ENCODE data around the gene G0S2. TPM values are rescaled to one million over a fixed set of nuclear protein-coding genes. Genes with fewer than 3 reads are reported as not detected.

G0S2 gene
- total RNA-seq, 2 donors from 2014 or later = 59.9 to 221 TPM

DNA sequence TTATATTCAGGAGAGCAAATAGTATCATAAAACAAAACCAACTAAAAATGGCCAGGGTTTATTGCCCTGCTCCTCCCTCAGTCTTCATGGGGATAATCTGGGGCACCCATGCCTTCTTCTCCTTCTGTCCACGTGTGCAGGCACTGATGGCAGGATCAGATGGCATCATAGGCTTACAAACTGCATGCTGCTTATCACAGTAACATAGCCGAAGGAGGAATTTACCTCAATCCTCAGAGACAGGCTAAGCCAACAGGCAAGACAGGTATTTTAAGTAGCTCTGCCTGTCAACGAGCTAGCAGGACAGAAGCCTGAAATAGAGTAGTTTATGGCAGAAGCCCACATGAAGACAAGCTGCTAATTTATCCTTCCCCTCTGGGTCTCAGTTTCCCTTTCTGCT, 32.4 kb upstream of the G0S2 start:
- no peak for DNase-seq
- no peaks in the 10 kb centered on the region for H3K27me3 ChIP-seq
- no peak for ATAC-seq
- intact Hi-C loops (cut with DNase I) = no loop called here
- H3K4me1 ChIP-seq = peaks cover 61% of the 10 kb centered on the region
- no peaks in the 10 kb centered on the region for H3K36me3 ChIP-seq (replicated peaks in 1 of 2; ENCODE audit: insufficient read depth in 1 of 2, low read depth in 2 of 2)
- 15 to 19% methylated on average over 3 of the region's 3 CpGs for WGBS, 2 donors
- peak overlapping the region in 3 of 4 donors; percentile 65 to 78 (median 75) for H3K27ac ChIP-seq
- H3K9me3 ChIP-seq = no peaks in the 10 kb centered on the region
- TF ChIP-seq POLR2A (IDR thresholded peaks at IDR 0.05) = no peak
- TF ChIP-seq, protein P1, sequence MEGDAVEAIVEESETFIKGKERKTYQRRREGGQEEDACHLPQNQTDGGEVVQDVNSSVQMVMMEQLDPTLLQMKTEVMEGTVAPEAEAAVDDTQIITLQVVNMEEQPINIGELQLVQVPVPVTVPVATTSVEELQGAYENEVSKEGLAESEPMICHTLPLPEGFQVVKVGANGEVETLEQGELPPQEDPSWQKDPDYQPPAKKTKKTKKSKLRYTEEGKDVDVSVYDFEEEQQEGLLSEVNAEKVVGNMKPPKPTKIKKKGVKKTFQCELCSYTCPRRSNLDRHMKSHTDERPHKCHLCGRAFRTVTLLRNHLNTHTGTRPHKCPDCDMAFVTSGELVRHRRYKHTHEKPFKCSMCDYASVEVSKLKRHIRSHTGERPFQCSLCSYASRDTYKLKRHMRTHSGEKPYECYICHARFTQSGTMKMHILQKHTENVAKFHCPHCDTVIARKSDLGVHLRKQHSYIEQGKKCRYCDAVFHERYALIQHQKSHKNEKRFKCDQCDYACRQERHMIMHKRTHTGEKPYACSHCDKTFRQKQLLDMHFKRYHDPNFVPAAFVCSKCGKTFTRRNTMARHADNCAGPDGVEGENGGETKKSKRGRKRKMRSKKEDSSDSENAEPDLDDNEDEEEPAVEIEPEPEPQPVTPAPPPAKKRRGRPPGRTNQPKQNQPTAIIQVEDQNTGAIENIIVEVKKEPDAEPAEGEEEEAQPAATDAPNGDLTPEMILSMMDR (IDR thresholded peaks at IDR 0.05) = no peak
- H3K4me3 ChIP-seq = no peak overlapping the region

DNA sequence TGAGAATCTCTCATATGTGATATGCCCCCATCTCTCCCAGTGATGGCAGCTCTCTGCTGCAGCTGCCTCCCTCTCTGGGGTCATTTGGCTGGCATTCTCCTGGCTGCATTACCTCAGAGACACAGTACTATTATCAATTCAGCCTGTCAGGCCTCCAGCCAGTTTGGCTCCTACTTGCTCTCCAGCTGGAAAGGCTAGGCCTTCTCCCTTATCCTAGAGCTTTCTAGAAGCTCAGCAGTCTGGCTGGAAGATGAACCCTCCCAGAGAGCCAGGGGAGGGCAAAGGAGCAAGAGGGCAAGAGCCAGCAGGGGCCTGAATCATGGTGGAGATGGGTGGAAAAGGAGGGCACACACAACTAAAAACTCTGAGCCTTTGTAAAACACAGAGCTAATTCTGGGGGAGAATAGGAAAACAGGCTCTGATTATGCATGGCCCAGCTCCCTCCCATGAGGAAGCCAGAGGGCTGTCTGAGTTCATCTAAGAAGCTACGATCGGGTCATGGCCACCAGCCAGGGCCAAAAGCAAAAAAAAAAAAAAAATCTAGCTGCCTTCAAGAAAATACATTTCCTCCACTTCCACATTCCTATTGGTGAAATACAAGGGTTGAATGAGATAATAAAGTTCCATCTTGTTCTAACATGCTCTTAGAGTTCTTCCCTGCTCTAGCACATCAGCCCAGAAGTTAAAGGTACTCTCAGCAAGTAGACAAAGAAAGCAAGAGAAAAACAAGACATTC, 31.8 kb upstream of the G0S2 start:
- intact Hi-C loops (cut with DNase I) = no loop called here
- H3K27ac ChIP-seq = peak overlapping the region in 3 of 4 donors; percentile 65 to 78 (median 75)
- ATAC-seq (peak; percentile 63), DNase-seq (peak; percentile 48 to 80 (median 64))
- peaks cover 68% of the 10 kb centered on the region for H3K4me1 ChIP-seq
- H3K9me3 ChIP-seq = no peaks in the 10 kb centered on the region
- 0 to 8% methylated on average over 2 of the region's 2 CpGs for WGBS, 2 donors
- no peaks in the 10 kb centered on the region for H3K36me3 ChIP-seq (replicated peaks in 1 of 2; ENCODE audit: insufficient read depth in 1 of 2, low read depth in 2 of 2)
- H3K27me3 ChIP-seq = no peaks in the 10 kb centered on the region
- TF ChIP-seq, protein P1 (IDR thresholded peaks at IDR 0.05) = no peak
- TF ChIP-seq POLR2A (IDR thresholded peaks at IDR 0.05) = no peak
- H3K4me3 ChIP-seq = no peak overlapping the region

DNA sequence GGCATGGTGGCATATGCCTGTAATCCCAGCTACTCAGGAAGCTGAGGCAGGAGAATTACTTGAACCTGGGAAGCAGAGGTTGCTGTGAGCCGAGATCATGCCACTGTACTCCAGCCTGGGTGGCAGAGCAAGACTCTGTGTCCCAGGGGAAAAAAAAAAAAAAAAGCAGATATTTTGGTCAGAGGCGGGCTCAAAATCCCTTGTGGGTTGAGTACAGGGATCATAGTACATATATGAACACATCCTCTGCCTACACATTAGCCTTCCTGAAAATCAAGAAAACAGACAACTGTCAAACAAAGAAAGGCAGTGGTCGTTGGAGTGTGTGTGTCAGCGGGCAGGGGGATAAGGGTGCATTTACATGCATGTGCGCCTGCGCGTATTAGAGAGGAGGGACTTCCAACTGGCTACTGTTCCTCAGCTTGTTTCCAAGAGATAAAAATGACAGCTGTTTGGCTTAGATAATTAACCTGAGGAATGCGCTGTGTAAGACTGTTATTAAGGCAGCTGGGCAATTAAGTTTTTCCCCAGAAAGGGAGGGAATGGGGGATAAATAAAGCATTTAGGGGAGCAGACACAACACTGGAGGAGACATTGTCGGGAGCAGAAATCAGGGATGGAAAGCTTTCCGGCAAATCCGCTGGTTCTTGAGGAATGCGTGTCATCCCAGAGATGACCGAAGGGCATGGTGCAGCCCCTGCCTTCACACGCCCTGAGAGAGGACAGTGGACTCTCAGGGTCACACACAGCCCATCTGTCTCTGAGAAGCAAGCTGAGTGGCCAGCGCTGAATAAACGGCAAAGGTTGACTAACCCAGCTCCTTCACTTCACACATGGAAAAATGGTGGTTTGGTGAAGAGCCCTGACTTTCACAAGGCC, 29.4 kb upstream of the G0S2 start:
- Histone ChIP-seq H3K27me3 (no peaks in the 10 kb centered on the region), H3K4me1 (peaks cover 85% of the 10 kb centered on the region), H3K9me3 (no peaks in the 10 kb centered on the region), H3K27ac (no peak overlapping the region), H3K36me3 (replicated peaks in 1 of 2; ENCODE audit: insufficient read depth in 1 of 2, low read depth in 2 of 2) (no peaks in the 10 kb centered on the region), H3K4me3 (no peak overlapping the region)
- 42 to 44% methylated on average over 16 of the region's 16 CpGs for WGBS, 2 donors
- intact Hi-C loops (cut with DNase I) = no loop called here
- peak in 2 of 4 donors; percentile 34 to 54 for DNase-seq
- ATAC-seq = no peak
- TF ChIP-seq, protein P1 (IDR thresholded peaks at IDR 0.05) = no peak
- no peak for TF ChIP-seq POLR2A (IDR thresholded peaks at IDR 0.05)

DNA sequence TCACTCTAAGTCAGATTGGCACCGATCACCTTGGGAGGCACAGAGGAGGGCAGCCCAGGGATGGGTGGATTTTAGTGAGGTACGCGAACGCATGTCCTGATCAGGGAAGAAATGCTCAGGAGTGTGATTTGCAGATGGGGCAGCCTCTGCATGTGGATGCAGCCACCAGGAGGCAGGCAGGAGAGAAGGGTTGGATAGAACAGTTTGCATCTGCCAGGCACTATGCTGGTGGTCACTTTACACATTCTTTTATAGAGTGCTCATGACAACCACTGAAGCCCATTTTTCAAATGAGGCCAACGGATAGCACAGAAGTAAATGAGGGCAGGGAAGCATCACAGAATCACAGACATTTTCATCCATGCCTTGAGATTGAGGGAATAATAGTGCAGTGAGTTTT, 28.7 kb upstream of the G0S2 start:
- Histone ChIP-seq H3K36me3 (replicated peaks in 1 of 2; ENCODE audit: insufficient read depth in 1 of 2, low read depth in 2 of 2) (no peaks in the 10 kb centered on the region), H3K27ac (no peak overlapping the region), H3K9me3 (no peaks in the 10 kb centered on the region), H3K4me1 (peaks cover 87% of the 10 kb centered on the region), H3K27me3 (no peaks in the 10 kb centered on the region), H3K4me3 (no peak overlapping the region)
- DNase-seq (no peak), ATAC-seq (no peak)
- no peak for TF ChIP-seq POLR2A (IDR thresholded peaks at IDR 0.05)
- TF ChIP-seq, protein P1 (IDR thresholded peaks at IDR 0.05) = peak in 1 of 7 experiments; percentile 10
- intact Hi-C loops (cut with DNase I) = no loop called here
- 85 to 89% methylated on average over 5 of the region's 5 CpGs for WGBS, 2 donors
